Caco-2 (cell line): ENCODE data around the gene CIB2. TPM values are rescaled to one million over a fixed set of nuclear protein-coding genes. Genes with fewer than 3 reads are reported as not detected.

Experiments
- total RNA-seq: library from RNA; stranded (reverse); gene quantifications from 2 replicates; pipeline ENCODE4 v1.2.3, GENCODE V29; 2022

The CIB2 gene
- total RNA-seq, 1 experiment from 2014 or later: 0.75 TPM

Other genes starting within 250 kb of the CIB2 start
- 18.3 and 19.1 TPM in 2 replicates for gene TBC1D2B, start 53.7 kb downstream of the CIB2 start, total RNA-seq
- not detected in 2 replicates for gene SH2D7, start 38.9 kb downstream of the CIB2 start, total RNA-seq
- 67.3 and 71.1 TPM in 2 replicates for gene IDH3A, start 17.9 kb upstream of the CIB2 start, total RNA-seq
- gene ACSBG1, start 103.1 kb upstream of the CIB2 start, total RNA-seq: not detected in 2 replicates
- 0.91 and 1.1 TPM in 2 replicates for gene DNAJA4, start 133.1 kb upstream of the CIB2 start, total RNA-seq
- gene SKIC8, start 168.2 kb upstream of the CIB2 start, total RNA-seq: 45.7 and 51.5 TPM in 2 replicates
- 113 and 116 TPM in 2 replicates for gene CRABP1, start 208.9 kb upstream of the CIB2 start, total RNA-seq